PC-3 (cell line): ENCODE results near the gene PLAA. TPM values are rescaled to one million over a fixed set of nuclear protein-coding genes. Genes with fewer than 3 reads are reported as not detected.
"Not testable (repeated sequence)": the region's sequence is repeated elsewhere in the genome, so short reads cannot be mapped to it uniquely, and the experiment has no call there.

ENCODE experiments used
- ATAC-seq: fragments of 200-7000 bp; cut with Tn5 transposase; 2 replicates; pipeline ENCODE4 v1.9.1; 2020; ENCODE audit warnings: mild to moderate bottlenecking, moderate library complexity
- BruUV-seq: library from RNA; stranded (reverse); fragments of 400-500 nt; replicated peaks from 2 replicates; lab custom pipeline; 2021; lab: Mats Ljungman, UMichigan
- CTCF ChIA-PET: fragments of 300-600 bp; sonication (Branson Sonifier 250); formaldehyde crosslinking; loops from one replicate; lab custom pipeline; 2022; ENCODE audit warnings: antibody characterized with exemption; lab: Charles Lee
- POLR2A ChIA-PET: fragments of 300-600 bp; sonication (Branson Sonifier 250); formaldehyde crosslinking; loops from one replicate; lab custom pipeline; 2022; ENCODE audit warnings: antibody characterized with exemption; ENCODE audit not compliant: unreplicated experiment; lab: Charles Lee
- DNase-seq: peaks from one replicate; pipeline ENCODE4 v3.0.0-alpha.2; 2015
- H2AFZ ChIP-seq: fragments of 300-600 bp; sonication (generic); 2 replicates; pipeline ENCODE4 v1.6.0; 2016; ENCODE audit warnings: antibody characterized with exemption, low read length
- H3F3A ChIP-seq: fragments of 300-600 bp; sonication (generic); one replicate; pipeline ENCODE4 v1.6.0; 2017; ENCODE audit warnings: antibody characterized with exemption, low read length, control low read depth, mild to moderate bottlenecking; ENCODE audit not compliant: unreplicated experiment
- H3K27ac ChIP-seq: fragments of 300-600 bp; sonication (generic); 2 replicates; pipeline ENCODE4 v1.5.1; 2016; ENCODE audit warnings: mild to moderate bottlenecking, low read length
- H3K27me3 ChIP-seq: fragments of 300-600 bp; sonication (generic); 2 replicates; pipeline ENCODE4 v1.6.1; 2016; ENCODE audit warnings: low read length, mixed read lengths
- H3K36me3 ChIP-seq: fragments of 300-600 bp; sonication (generic); 2 replicates; pipeline ENCODE4 v1.6.1; 2016; ENCODE audit warnings: low read depth, mixed run types, low read length, mixed read lengths
- H3K4me1 ChIP-seq: fragments of 300-600 bp; sonication (generic); 2 replicates; pipeline ENCODE4 v1.5.1; 2016; ENCODE audit warnings: low read length; ENCODE audit not compliant: insufficient read depth
- H3K4me2 ChIP-seq: fragments of 300-600 bp; sonication (generic); 2 replicates; pipeline ENCODE4 v1.6.0; 2016; ENCODE audit warnings: low read length
- H3K4me3 ChIP-seq: fragments of 300-600 bp; sonication (generic); 2 replicates; pipeline ENCODE4 v1.5.1; 2016; ENCODE audit warnings: mild to moderate bottlenecking, low read length, mixed read lengths
- H3K79me2 ChIP-seq: fragments of 300-600 bp; sonication (generic); 2 replicates; pipeline ENCODE4 v1.6.1; 2017; ENCODE audit warnings: low read length, mixed read lengths
- H3K9ac ChIP-seq: fragments of 300-600 bp; sonication (generic); 2 replicates; pipeline ENCODE4 v1.6.0; 2016; ENCODE audit warnings: mild to moderate bottlenecking, low read length
- H3K9me2 ChIP-seq: fragments of 300-600 bp; sonication (generic); replicated peaks from 2 replicates; pipeline ENCODE4 v1.6.1; 2016; ENCODE audit warnings: mixed run types, low read length, mixed read lengths
- H3K9me3 ChIP-seq: fragments of 300-600 bp; sonication (generic); 2 replicates; pipeline ENCODE4 v1.6.1; 2016; ENCODE audit warnings: low read length, mixed read lengths
- H4K20me1 ChIP-seq: fragments of 300-600 bp; sonication (generic); 2 replicates; pipeline ENCODE4 v1.6.1; 2016; ENCODE audit warnings: low read length, mixed read lengths
- EZH2 ChIP-seq: fragments of 300-600 bp; sonication (generic); IDR thresholded peaks from one replicate; pipeline ENCODE4 v1.6.1; 2017; ENCODE audit warnings: antibody characterized with exemption, mild to moderate bottlenecking, low read length; ENCODE audit not compliant: unreplicated experiment
- EZH2phosphoT487 ChIP-seq: fragments of 300-600 bp; sonication (generic); IDR thresholded peaks from 2 replicates; pipeline ENCODE4 v1.6.1; 2018; ENCODE audit warnings: mild to moderate bottlenecking, antibody characterized with exemption, low read length, borderline replicate concordance
- intact Hi-C: fragments of 100-400 bp; cut with micrococcal nuclease; formaldehyde crosslinking; loops from 2 replicates; pipeline ENCODE4 v1.9.0; 2023
- total RNA-seq: library from RNA; depleted of rRNA; stranded (reverse); fragments of >200 nt; gene quantifications from 2 replicates; pipeline ENCODE4 v1.2.3, GENCODE V29; 2014
- TF ChIP-seq, protein P1 (sequence below): fragments of 300-600 bp; sonication (generic); conservative IDR thresholded peaks from 2 replicates; pipeline ENCODE4 v1.5.1; 2017; ENCODE audit warnings: antibody characterized with exemption, low read depth, mild to moderate bottlenecking, low read length

PLAA gene
- total RNA-seq, 1 experiment from 2014 or later, result 34.6 TPM

DNA sequence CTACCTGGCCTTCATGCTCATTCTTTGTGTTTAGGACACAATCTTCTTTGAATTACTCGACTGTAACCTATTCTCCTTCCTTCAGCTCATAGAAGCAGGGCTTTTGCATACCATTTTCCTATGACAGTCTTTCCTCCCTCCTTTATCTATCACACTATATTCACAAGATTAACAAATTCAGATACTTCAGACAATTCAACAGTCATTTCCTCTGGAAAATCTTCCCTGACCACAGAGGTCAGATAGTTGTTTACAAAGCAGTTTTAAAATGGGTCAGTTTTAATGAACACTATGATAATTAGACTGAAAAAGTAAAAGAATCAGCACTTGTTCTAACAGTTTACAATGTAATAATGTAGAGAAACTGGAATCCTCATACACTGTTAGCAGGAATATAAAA lies 58.8 kb downstream of the PLAA start:
- Histone ChIP-seq H3K4me2 (no peak overlapping the region), H3K4me3 (no peak overlapping the region), H2AFZ (no peak overlapping the region), H4K20me1 (no peaks in the 10 kb centered on the region; the same call in 1 of the 2 replicates), H3K27ac (no peak overlapping the region), H3K36me3 (peaks cover 13% of the 10 kb centered on the region), H3K9me3 (no peaks in the 10 kb centered on the region), H3K9me2 (no peaks in the 10 kb centered on the region), H3K79me2 (peaks cover 54% of the 10 kb centered on the region), H3K4me1 (peaks cover 3% of the 10 kb centered on the region; the same call in 1 of the 2 replicates), H3F3A (no peaks in the 10 kb centered on the region), H3K9ac (no peak overlapping the region), H3K27me3 (no peaks in the 10 kb centered on the region)
- CTCF ChIA-PET, result no interaction called here
- TF ChIP-seq, protein P1, sequence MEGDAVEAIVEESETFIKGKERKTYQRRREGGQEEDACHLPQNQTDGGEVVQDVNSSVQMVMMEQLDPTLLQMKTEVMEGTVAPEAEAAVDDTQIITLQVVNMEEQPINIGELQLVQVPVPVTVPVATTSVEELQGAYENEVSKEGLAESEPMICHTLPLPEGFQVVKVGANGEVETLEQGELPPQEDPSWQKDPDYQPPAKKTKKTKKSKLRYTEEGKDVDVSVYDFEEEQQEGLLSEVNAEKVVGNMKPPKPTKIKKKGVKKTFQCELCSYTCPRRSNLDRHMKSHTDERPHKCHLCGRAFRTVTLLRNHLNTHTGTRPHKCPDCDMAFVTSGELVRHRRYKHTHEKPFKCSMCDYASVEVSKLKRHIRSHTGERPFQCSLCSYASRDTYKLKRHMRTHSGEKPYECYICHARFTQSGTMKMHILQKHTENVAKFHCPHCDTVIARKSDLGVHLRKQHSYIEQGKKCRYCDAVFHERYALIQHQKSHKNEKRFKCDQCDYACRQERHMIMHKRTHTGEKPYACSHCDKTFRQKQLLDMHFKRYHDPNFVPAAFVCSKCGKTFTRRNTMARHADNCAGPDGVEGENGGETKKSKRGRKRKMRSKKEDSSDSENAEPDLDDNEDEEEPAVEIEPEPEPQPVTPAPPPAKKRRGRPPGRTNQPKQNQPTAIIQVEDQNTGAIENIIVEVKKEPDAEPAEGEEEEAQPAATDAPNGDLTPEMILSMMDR, result no peak
- TF ChIP-seq EZH2phosphoT487 (no peak), EZH2 (no peak)
- no peak for ATAC-seq
- POLR2A ChIA-PET, result no interaction called here
- no TSS peak for BruUV-seq
- intact Hi-C loops, result no loop called here
- DNase-seq, result no peak

DNA sequence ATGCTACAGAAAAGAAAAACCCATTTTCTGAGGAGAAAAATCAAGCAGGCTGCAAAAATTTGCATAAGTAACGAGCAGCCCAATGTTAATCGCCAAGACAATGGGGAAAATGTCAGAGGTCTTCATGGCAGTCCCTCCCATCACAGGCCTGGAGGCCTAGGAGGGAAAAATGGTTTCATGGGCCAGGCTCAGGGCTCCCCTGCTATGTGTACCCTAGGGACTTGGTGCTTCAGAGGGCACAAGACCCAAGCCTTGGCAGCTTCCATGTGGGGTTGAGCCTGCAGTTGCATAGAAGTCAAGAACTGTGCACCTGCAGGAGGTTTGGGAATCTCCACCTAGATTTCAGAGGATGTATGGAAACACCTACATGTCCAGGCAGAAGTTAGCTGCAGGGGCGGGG lies 64.9 kb downstream of the PLAA start:
- Histone ChIP-seq H3K4me3 (no peak overlapping the region), H4K20me1 (no peaks in the 10 kb centered on the region), H3K27ac (no peak overlapping the region), H3K79me2 (peaks cover 4% of the 10 kb centered on the region), H3K4me1 (no peaks in the 10 kb centered on the region), H3K9ac (no peak overlapping the region), H3K27me3 (no peaks in the 10 kb centered on the region), H3F3A (no peaks in the 10 kb centered on the region), H3K4me2 (no peak overlapping the region), H3K9me2 (no peaks in the 10 kb centered on the region), H2AFZ (no peak overlapping the region), H3K36me3 (peaks cover 30% of the 10 kb centered on the region), H3K9me3 (no peaks in the 10 kb centered on the region)
- ChIA-PET CTCF (no interaction called here), POLR2A (no interaction called here)
- ATAC-seq (no peak), DNase-seq (no peak)
- TF ChIP-seq EZH2, result no peak
- no peak for TF ChIP-seq EZH2phosphoT487
- TF ChIP-seq, protein P1, result no peak
- intact Hi-C loops, result no loop called here
- BruUV-seq, result no TSS peak

DNA sequence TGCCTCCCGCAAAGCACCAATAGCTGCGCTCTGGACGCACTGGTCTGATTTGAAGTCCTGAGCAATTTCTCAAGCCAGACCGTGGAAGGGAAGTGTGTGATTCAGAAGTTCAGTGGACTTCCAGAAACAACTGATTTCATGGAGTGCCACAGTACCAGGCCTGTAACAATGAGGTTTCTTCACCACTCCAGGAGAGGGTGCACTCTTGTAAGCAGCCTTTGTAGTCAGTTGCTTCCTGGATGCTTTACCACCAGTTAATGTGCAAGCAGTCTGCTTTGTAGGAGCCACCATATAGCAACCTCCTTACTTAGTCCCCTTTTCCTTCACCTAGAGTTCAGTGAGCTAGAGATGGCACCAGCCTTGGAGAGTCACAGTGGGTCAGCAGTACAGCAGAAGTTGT lies 66.8 kb downstream of the PLAA start:
- Histone ChIP-seq H3K4me1 (no peaks in the 10 kb centered on the region), H3F3A (no peaks in the 10 kb centered on the region), H3K9me3 (no peaks in the 10 kb centered on the region), H3K9ac (no peak overlapping the region), H3K36me3 (peaks cover 30% of the 10 kb centered on the region), H3K9me2 (no peaks in the 10 kb centered on the region), H3K27ac (no peak overlapping the region), H3K27me3 (no peaks in the 10 kb centered on the region), H3K4me3 (no peak overlapping the region), H3K4me2 (no peak overlapping the region), H2AFZ (no peak overlapping the region), H3K79me2 (no peaks in the 10 kb centered on the region), H4K20me1 (no peaks in the 10 kb centered on the region)
- ChIA-PET POLR2A (no interaction called here), CTCF (no interaction called here)
- TF ChIP-seq, protein P1, result no peak
- TF ChIP-seq EZH2phosphoT487, result no peak
- DNase-seq (no peak), ATAC-seq (no peak)
- intact Hi-C loops, result no loop called here
- no TSS peak for BruUV-seq

DNA sequence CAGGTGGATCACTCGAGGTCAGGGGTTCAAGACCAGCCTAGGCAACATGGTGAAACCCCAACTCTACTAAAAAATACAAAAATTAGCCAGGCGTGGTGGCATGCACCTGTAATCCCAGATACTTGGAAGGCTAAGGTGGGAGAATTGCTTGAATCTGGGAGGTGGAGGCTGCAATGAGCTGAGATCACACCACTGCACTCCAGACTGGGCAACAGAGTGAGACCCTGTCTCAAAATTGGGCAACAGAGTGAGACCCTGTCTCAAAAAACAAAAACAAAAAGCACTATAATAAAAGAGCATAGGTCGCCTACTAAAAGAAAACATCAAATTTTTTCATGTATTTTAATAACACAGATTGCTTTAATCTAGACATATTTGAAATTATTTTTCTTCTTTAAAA lies 71.9 kb downstream of the PLAA start:
- CTCF ChIA-PET, H3K9me3 ChIP-seq, POLR2A ChIA-PET: not testable (repeated sequence)

More for the DNA sequence above, 71.9 kb downstream of the PLAA start:
- H3K4me2 ChIP-seq, H3K9ac ChIP-seq, H3F3A ChIP-seq, H3K4me1 ChIP-seq, H3K27ac ChIP-seq, BruUV-seq, H3K4me3 ChIP-seq, H3K36me3 ChIP-seq, intact Hi-C loops, H3K27me3 ChIP-seq, ATAC-seq, H3K79me2 ChIP-seq, H2AFZ ChIP-seq, H3K9me2 ChIP-seq, H4K20me1 ChIP-seq, DNase-seq: not testable (repeated sequence)
